Stimulated activated CD4-positive, alpha-beta T cell treated with anti-CD3 and anti-CD28 coated beads, TNF-alpha, amount 100 ng/mL, for 1 hour (primary cell): ENCODE results near the gene TSPEAR.
"Not testable (repeated sequence)": the region's sequence is repeated elsewhere in the genome, so short reads cannot be mapped to it uniquely, and the experiment has no call there.

ENCODE experiments used
- DNase-seq, 3 donors: peaks; one replicate each; pipeline ENCODE4 v3.0.0-alpha.2; 2020; ENCODE audit warnings: low read depth in 3 of 3, low spot score in 1 of 3

The TSPEAR gene

DNA sequence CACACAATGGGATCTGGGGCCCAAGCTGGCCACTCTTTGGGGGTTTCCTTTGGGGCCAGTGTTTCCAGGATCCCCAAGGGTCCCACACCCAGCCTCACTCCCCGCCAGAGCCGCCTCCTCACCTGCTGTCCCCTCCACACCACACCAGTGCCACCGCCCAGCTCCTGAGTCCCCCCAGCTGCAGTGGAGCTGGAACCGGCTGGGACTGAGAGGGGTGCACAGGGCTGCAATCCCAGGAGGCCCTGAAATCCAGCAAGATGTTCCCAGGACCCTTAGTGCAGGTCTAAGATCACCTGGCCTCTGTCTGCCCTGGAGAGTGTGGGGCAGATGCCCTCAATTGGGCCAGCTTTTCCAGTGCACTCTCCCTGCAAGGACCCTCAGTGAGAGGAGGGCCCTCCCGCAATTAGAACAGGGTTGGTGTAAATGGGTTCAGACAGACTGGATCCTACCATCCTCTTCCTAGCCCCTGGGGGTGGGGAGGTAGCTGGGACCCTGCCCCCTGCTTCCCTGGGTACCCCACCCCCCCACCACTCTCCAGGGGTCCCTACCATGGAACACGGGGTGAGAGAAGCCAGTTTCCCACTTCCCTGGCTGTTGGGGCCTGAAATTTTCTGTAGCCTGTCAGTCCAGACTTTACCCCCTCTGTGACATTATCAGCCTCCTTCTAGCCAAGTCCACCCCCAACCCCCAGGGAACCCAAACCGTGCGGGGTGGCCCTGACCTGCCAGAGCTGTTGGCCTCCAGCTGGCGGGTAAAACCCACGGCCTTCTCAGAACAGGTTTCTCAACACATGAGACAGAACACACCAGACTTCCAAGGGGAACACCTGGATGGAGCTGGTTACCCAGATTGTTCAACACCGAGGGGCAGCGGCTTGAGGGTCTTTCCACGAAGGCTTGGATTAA lies 7.4 kb downstream of the TSPEAR start:
- DNase-seq = no peak

- DNase-seq = no peak
Observed at GRCh38 chr21:44702973-44703730, 8.2 kb downstream of the TSPEAR start.

DNA sequence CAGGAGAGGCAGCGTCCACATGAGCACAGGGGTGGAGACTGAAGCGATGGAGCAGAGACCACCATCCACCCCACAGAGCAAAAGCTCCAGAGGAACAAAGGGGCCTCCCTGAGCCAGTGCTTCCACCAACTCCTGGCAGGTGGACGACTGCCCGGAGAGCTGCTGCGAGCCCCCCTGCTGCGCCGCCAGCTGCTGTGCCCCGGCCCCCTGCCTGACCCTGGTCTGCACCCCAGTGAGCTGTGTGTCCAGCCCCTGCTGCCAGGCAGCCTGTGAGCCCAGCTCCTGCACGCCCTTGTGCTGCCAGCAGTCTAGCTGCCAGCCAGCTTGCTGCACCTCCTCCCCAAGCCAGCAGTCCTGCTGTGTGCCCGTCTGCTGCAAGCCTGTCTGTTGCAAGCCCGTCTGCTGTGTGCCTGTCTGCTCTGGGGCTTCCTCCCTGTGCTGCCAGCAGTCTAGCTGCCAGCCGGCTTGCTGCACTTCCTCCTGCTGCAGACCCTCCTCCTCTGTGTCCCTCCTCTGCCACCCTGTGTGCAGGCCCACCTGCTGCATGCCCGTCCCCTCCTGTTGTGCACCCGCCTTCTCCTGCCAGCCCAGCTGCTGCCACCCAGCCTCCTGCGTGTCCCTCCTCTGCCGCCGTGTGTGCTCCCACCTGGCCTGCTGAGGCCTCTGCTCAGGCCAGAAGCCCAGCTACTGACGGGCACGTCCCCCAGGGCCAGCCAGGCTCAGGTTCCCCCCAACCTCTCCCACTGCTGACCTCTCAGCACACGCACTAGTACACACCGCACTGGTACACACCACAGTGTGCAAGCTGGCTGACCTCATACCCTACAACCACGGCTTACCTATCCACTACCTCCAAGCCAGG lies 9.0 kb downstream of the TSPEAR start:
- no peak for DNase-seq

DNA sequence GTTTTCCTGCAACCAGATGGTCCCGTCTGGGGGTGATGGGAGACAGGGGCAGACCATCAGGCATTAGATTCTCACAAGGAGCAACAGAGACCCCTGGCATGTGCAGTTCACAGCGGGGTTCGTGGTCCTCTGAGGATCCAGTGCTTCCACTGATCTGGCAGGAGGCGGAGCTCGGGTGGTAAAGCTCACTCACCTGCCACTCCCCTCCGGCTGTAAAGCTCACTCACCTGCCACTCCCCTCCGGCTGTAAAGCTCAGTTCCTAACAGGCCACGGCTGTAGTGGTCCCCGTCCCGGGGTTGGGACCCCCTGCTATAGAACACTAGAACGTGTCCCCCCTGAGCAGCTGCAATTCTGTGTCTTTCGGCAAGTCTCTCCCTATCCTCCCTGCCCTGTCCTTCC lies 9.8 kb downstream of the TSPEAR start:
- DNase-seq = no peak

- no peak for DNase-seq
Observed at GRCh38 chr21:44701023-44701400, 10.4 kb downstream of the TSPEAR start.

DNA sequence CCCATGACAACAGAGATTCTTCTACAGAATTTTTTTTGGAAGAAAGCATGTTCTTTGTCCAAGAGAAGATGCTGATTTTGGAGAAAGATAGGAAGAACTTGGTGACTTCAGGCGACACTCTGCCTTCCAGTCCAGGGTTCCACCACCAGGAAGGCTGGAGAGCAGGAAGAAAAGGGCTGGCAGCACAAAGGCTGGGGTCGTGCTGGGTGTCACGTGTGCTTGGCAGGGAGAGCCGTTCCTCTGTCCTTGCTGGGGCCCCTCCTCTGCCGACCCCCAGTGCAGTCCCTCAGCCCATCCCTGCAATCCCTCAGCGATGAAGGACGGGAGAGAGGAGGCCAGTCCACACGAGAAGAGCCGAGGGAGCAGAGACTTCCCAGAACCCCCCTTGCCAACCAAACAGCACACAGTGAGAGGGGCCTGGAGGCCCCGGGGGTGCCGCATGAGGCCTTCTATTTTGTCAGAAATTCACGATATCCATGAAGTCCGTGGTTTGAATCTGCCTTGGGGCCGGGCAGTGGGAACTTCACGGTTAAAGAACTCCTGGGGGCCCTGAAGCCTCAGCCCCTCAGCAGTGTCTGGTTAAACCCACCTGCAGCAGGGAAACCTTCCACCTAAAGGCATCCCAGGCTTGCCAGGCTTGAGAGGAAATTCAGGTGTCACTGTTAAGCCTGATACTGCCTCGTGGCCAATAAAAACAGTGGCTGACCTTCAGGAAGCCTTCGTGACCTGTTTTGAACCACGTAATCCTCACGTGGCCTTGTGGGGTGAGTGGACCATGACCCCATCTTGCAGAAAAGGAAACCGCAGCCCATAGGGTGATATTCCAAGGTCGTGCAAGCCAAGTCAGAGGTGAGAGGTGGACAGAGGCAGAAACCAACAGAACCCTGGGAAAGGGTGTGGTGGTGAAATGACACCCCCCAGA lies 11.0 kb downstream of the TSPEAR start:
- DNase-seq = no peak

DNA sequence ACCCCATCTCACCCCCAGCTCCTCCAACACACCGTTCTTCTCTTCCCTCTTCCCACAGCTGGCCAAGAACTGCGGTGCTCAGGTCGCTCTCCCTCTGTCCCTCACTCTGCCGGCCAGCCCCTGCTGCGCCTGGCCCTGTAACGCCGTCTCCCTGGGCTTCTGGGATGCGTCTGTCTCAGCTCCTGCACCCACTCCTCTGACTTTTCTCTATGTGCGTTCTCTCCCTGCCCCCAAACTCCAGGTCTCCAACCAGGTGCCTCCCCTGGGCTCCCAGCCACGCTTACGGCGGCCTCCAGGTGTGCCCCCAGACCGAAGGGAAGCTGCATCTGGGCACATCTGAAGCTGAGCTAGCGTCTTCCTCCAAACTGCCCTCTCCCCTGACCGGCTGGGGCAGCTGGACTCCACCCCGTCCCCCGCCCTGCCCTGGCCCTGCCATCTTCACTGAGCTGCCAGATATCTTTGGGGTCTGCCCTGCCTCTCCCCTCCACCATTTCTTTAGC lies 11.8 kb downstream of the TSPEAR start:
- DNase-seq = no peak

- no peak for DNase-seq
Observed at GRCh38 chr21:44697811-44698734, 13.3 kb downstream of the TSPEAR start.

- not testable (repeated sequence) for DNase-seq
Observed at GRCh38 chr21:44697172-44697810, 14.1 kb downstream of the TSPEAR start, which contains the start of gene KRTAP10-12. Gene KRTAP10-12, plus strand, starts transcription at chr21:44697172. Its CDS starts 30 bp downstream, at chr21:44697202.

GRCh38 chr21:44696572-44696971 lies 14.8 kb downstream of the TSPEAR start:
- DNase-seq = no peak

DNA sequence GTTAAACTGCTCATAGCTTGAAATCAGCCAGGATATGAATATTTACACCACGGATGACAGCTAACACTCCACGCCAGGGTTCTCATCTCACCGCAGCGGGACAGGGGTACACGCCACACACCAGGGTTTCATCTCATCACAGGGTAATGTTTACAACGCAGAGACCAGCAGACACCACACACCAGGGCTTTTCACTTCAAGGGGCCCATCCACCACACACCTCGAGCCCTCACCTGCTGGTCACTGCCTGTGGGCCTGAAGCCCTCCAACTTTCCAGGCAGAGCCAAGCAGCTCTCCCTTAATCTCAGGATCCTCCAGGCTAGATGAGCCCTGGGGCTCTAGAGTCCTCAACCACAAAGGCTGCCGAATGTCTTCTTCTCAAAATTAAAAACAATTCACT lies 15.7 kb downstream of the TSPEAR start:
- no peak for DNase-seq

GRCh38 chr21:44695184-44695583 lies 16.2 kb downstream of the TSPEAR start:
- DNase-seq = no peak

- no peak for DNase-seq
Observed at GRCh38 chr21:44694776-44695175, 16.6 kb downstream of the TSPEAR start.

- DNase-seq = no peak
Observed at GRCh38 chr21:44692798-44693512, 18.4 kb downstream of the TSPEAR start.

GRCh38 chr21:44691686-44692085 lies 19.7 kb downstream of the TSPEAR start:
- DNase-seq = no peak

DNA sequence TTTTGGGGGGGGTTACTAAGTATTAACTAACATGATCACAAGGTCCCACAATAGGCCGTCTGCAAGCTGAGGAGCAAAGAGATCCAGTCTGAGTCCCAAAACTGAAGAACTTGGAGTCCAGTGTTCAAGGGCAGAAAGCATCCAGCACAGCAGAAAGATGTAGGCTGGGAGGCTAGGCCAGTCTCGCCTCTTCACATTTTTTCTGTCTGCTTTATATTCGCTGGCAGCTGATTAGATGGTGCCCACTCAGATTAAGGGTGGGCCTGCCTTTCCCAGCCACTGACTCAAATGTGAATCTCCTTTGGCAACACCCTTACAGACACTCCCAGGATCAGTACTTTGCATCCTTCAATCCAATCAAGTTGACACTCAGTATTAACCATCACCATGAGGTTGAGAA lies 21.6 kb downstream of the TSPEAR start:
- DNase-seq = not testable (repeated sequence)

- no peak for DNase-seq
Observed at GRCh38 chr21:44687671-44688070, 23.7 kb downstream of the TSPEAR start.
